ENCODE measurements around the gene ATXN2L.
"Not testable (repeated sequence)": the region's sequence is repeated elsewhere in the genome, so short reads cannot be mapped to it uniquely, and the experiment has no call there.

ATXN2L gene

DNA sequence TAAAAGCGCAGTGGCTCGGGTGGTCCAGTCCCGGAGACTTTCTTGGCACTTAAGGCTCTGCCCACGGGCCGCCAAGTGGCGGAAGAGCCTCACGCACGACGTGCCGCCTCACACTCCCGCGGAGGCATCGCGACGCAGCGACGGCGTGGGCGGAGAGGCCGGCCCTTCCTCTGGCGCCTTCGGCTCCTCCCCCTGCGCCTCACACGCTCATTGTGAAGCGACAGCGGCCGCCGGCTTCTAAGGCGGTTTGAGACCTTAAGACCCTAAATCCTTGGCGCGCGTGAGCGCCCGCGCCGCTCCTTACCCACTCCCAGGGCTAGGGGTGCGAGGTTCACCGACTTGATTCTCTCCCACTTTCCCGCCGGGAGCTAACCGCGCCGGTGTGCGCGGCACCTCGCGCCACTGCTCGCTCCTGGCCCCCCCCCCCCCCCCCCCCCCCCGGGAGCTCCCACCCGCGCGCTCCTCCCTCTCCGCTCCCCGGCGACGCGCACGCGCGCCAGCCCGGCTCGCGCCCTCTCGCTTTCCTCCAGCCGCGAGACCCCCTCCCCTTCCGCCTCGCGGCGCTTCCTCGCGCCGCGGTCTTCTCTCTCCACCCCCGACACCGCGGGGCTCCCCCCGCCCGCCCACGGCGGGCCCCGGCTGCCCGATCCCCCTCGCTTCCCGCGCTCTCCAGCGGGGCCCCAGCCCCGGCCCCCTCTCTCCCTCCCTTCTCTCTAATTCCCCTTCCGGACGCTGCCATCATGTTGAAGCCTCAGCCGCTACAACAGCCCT, at the start of gene ATXN2L:
ATXN2L (plus strand) TSS at position 480 of the 771 bp plus-strand sequence; CDS start at position 741, 261 bp downstream.
- no peaks in the 10 kb centered on the region for H3K36me3 ChIP-seq (ENCODE audit: control insufficient read depth, insufficient read depth, low read length)
- H3K4me3 ChIP-seq (ENCODE audit: low read length): peak within 1 kb of the TSS; percentile 46
- no peaks in the 10 kb centered on the region for H3K27me3 ChIP-seq (ENCODE audit: control insufficient read depth, insufficient read depth, low read length)
- H3K4me1 ChIP-seq (ENCODE audit: control insufficient read depth, insufficient read depth, low read length): peaks cover 11% of the 10 kb centered on the region
- H3K9ac ChIP-seq (ENCODE audit: low read length): peak within 1 kb of the TSS; percentile 98
- H3K9me3 ChIP-seq (ENCODE audit: control insufficient read depth, low read length): no peaks in the 10 kb centered on the region

DNA sequence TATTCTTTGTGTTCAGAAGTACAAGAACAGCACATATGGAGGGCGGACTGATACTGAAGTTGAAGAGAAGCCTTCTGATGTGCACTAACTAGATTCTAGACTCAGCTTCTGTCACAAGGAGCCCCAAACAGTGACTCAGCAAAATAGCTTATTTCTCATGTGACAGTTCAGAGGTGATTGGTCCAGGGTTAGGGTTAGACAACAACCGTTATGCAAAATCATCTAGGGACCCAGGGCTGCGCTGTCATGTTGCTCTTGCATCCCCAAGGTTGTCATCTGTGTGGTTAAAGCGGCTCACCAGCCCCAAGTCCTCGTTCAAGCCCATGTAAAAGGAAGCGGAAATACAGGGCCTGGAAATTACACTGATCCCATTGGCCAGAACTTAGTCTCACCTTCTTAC, 41.1 kb upstream of the ATXN2L start:
- not testable (repeated sequence) for H3K9ac ChIP-seq (ENCODE audit: low read length); H3K36me3 ChIP-seq (ENCODE audit: control insufficient read depth, insufficient read depth, low read length); H3K4me1 ChIP-seq (ENCODE audit: control insufficient read depth, insufficient read depth, low read length); H3K9me3 ChIP-seq (ENCODE audit: control insufficient read depth, low read length); H3K27me3 ChIP-seq (ENCODE audit: control insufficient read depth, insufficient read depth, low read length); H3K4me3 ChIP-seq (ENCODE audit: low read length)

DNA sequence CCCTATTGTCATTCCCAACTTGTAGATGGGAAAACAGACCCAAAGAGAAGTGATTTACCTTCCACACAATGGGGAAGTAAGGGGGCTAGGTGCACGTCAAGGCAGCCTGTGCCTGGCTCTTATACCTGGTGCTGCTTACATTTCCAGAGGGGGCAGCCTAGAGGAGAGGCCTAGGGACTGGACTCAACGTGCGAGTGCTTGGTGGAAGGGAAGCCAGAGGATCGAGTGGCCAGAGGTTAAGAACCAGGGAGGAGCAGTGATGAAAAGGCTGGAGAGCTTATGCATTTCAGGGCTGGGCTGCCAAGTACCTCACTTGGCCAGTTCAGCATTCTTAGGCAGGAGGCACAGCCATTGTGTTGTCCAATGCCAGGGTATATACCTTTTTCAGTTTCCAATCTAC, 40.4 kb upstream of the ATXN2L start:
- not testable (repeated sequence) for H3K4me1 ChIP-seq (ENCODE audit: control insufficient read depth, insufficient read depth, low read length); H3K27me3 ChIP-seq (ENCODE audit: control insufficient read depth, insufficient read depth, low read length); H3K9me3 ChIP-seq (ENCODE audit: control insufficient read depth, low read length); H3K36me3 ChIP-seq (ENCODE audit: control insufficient read depth, insufficient read depth, low read length); H3K4me3 ChIP-seq (ENCODE audit: low read length); H3K9ac ChIP-seq (ENCODE audit: low read length)

- not testable (repeated sequence) for H3K4me1 ChIP-seq (ENCODE audit: control insufficient read depth, insufficient read depth, low read length); H3K9me3 ChIP-seq (ENCODE audit: control insufficient read depth, low read length); H3K27me3 ChIP-seq (ENCODE audit: control insufficient read depth, insufficient read depth, low read length); H3K4me3 ChIP-seq (ENCODE audit: low read length); H3K9ac ChIP-seq (ENCODE audit: low read length); H3K36me3 ChIP-seq (ENCODE audit: control insufficient read depth, insufficient read depth, low read length)
Observed at GRCh38 chr16:28802235-28803019, 20.4 kb upstream of the ATXN2L start.

DNA sequence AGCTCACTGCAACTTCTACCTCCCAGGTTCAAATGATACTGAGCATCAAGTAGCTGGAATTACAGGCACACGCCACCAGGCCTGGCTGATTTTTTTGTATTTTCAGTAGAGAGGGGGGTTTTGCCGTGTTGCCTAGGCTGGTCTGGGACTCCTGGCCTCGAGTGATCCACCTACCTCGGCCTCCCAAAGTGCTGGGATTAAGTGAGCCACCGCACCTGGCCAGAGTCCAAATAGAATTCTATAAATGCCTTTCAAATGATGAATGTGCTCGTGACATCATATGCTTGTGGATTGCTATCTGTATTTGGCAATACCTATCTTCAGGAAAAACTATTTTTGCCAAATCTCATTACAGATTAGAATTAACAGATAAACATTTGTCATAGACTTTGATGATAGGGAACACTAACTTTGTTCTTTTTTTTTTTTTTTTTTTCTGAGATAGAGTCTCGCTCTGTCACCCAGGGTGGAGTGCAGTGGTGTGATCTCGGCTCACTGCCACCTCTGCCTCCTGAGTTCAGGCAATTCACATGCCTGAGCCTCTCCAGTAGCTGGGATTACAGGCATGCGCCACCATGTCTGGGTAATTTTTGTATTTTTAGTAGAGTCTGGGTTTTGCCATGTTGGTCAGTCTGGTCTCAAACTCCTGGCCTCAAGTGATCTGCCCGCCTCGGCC, 15.2 kb upstream of the ATXN2L start:
- not testable (repeated sequence) for H3K27me3 ChIP-seq (ENCODE audit: control insufficient read depth, insufficient read depth, low read length)

DNA sequence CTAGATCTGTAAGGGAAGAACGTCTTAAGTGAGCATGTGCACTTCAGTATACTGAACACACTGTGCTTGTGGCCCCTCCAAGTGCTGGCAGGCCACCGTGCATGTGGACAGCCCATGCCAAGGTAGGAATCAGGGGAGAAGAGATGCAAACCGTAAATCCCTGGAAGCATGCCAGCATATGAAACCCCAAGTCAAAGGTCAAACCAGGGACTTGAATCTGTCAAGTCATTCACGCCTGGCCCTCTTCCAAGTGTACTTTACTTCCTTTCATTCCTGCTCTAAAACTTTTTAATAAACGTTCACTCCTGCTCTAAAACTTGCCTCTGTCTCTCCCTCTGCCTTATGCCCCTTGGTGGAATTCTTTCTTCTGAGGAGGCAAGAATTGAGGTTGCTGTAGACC, 2.8 kb upstream of the ATXN2L start:
- H3K4me3 ChIP-seq (ENCODE audit: low read length): no peak overlapping the region
- H3K27me3 ChIP-seq (ENCODE audit: control insufficient read depth, insufficient read depth, low read length): no peaks in the 10 kb centered on the region
- no peaks in the 10 kb centered on the region for H3K9me3 ChIP-seq (ENCODE audit: control insufficient read depth, low read length)
- H3K4me1 ChIP-seq (ENCODE audit: control insufficient read depth, insufficient read depth, low read length): peaks cover 8% of the 10 kb centered on the region
- H3K36me3 ChIP-seq (ENCODE audit: control insufficient read depth, insufficient read depth, low read length): no peaks in the 10 kb centered on the region
- H3K9ac ChIP-seq (ENCODE audit: low read length): no peak overlapping the region

More for the DNA sequence above, 15.2 kb upstream of the ATXN2L start:
- H3K9ac ChIP-seq (ENCODE audit: low read length); H3K36me3 ChIP-seq (ENCODE audit: control insufficient read depth, insufficient read depth, low read length); H3K4me1 ChIP-seq (ENCODE audit: control insufficient read depth, insufficient read depth, low read length); H3K4me3 ChIP-seq (ENCODE audit: low read length); H3K9me3 ChIP-seq (ENCODE audit: control insufficient read depth, low read length): not testable (repeated sequence)

- H3K9ac ChIP-seq (ENCODE audit: low read length); H3K27me3 ChIP-seq (ENCODE audit: control insufficient read depth, insufficient read depth, low read length); H3K9me3 ChIP-seq (ENCODE audit: control insufficient read depth, low read length); H3K36me3 ChIP-seq (ENCODE audit: control insufficient read depth, insufficient read depth, low read length); H3K4me3 ChIP-seq (ENCODE audit: low read length): not testable (repeated sequence)
- H3K4me1 ChIP-seq (ENCODE audit: control insufficient read depth, insufficient read depth, low read length): peaks cover 11% of the 10 kb centered on the region
Observed at GRCh38 chr16:28820546-28820945, 2.3 kb upstream of the ATXN2L start.

GRCh38 chr16:28821874-28822519, 802 bp upstream of the ATXN2L start:
- peaks cover 11% of the 10 kb centered on the region for H3K4me1 ChIP-seq (ENCODE audit: control insufficient read depth, insufficient read depth, low read length)
- peak overlapping the region; percentile 98 for H3K9ac ChIP-seq (ENCODE audit: low read length)
- H3K27me3 ChIP-seq (ENCODE audit: control insufficient read depth, insufficient read depth, low read length): no peaks in the 10 kb centered on the region
- peak overlapping the region; percentile 46 for H3K4me3 ChIP-seq (ENCODE audit: low read length)
- H3K36me3 ChIP-seq (ENCODE audit: control insufficient read depth, insufficient read depth, low read length): no peaks in the 10 kb centered on the region
- no peaks in the 10 kb centered on the region for H3K9me3 ChIP-seq (ENCODE audit: control insufficient read depth, low read length)

GRCh38 chr16:28823291-28823872, 583 bp downstream of the ATXN2L start:
- H3K36me3 ChIP-seq (ENCODE audit: control insufficient read depth, insufficient read depth, low read length): no peaks in the 10 kb centered on the region
- peaks cover 11% of the 10 kb centered on the region for H3K4me1 ChIP-seq (ENCODE audit: control insufficient read depth, insufficient read depth, low read length)
- H3K9me3 ChIP-seq (ENCODE audit: control insufficient read depth, low read length): no peaks in the 10 kb centered on the region
- no peaks in the 10 kb centered on the region for H3K27me3 ChIP-seq (ENCODE audit: control insufficient read depth, insufficient read depth, low read length)
- H3K9ac ChIP-seq (ENCODE audit: low read length): peak overlapping the region; percentile 98
- H3K4me3 ChIP-seq (ENCODE audit: low read length): peak overlapping the region; percentile 46

GRCh38 chr16:28823873-28824716, 1.3 kb downstream of the ATXN2L start:
- H3K36me3 ChIP-seq (ENCODE audit: control insufficient read depth, insufficient read depth, low read length): no peaks in the 10 kb centered on the region
- H3K27me3 ChIP-seq (ENCODE audit: control insufficient read depth, insufficient read depth, low read length): no peaks in the 10 kb centered on the region
- H3K4me1 ChIP-seq (ENCODE audit: control insufficient read depth, insufficient read depth, low read length): peaks cover 11% of the 10 kb centered on the region
- peak overlapping the region; percentile 98 for H3K9ac ChIP-seq (ENCODE audit: low read length)
- H3K4me3 ChIP-seq (ENCODE audit: low read length): peak overlapping the region; percentile 46
- H3K9me3 ChIP-seq (ENCODE audit: control insufficient read depth, low read length): no peaks in the 10 kb centered on the region

DNA sequence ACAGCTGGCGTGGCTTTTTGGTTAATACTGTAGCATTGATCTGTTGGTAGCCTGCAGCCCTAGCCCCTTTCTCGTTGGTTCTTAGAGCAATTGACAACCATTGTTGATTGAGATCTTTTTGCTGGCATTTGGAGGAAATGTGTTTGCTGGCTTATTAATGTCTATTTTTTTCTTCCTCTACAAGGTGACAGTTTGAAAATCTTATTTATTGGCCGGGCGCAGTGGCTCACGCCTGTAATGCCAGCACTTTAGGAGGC, 1.8 kb downstream of the ATXN2L start:
- Histone ChIP-seq H3K27me3 (ENCODE audit: control insufficient read depth, insufficient read depth, low read length) (no peaks in the 10 kb centered on the region), H3K36me3 (ENCODE audit: control insufficient read depth, insufficient read depth, low read length) (peaks cover 3% of the 10 kb centered on the region), H3K4me1 (ENCODE audit: control insufficient read depth, insufficient read depth, low read length) (peaks cover 11% of the 10 kb centered on the region), H3K9ac (ENCODE audit: low read length) (peak overlapping the region; percentile 98), H3K4me3 (ENCODE audit: low read length) (peak overlapping the region; percentile 46), H3K9me3 (ENCODE audit: control insufficient read depth, low read length) (no peaks in the 10 kb centered on the region)
